Measurements from ENCODE around the gene ST3GAL2.
"Not testable (repeated sequence)": the region's sequence is repeated elsewhere in the genome, so short reads cannot be mapped to it uniquely, and the experiment has no call there.

Gene ST3GAL2

GRCh38 chr16:70386289-70386986 lies 52.5 kb downstream of the ST3GAL2 start:
- not testable (repeated sequence) for DNase-seq (ENCODE audit: low spot score)

- no peak for DNase-seq (ENCODE audit: low spot score)
These were observed 55.4 kb downstream of the ST3GAL2 start for GRCh38 chr16:70383421-70383960.

GRCh38 chr16:70381604-70382342 lies 57.1 kb downstream of the ST3GAL2 start:
- DNase-seq (ENCODE audit: low spot score): no peak

- DNase-seq (ENCODE audit: low spot score): peak; percentile 99
These were observed 57.8 kb downstream of the ST3GAL2 start for GRCh38 chr16:70380919-70381603.

GRCh38 chr16:70380248-70380918 lies 58.5 kb downstream of the ST3GAL2 start:
- peak; percentile 52 for DNase-seq (ENCODE audit: low spot score)

- no peak for DNase-seq (ENCODE audit: low spot score)
These were observed 59.9 kb downstream of the ST3GAL2 start for GRCh38 chr16:70378869-70379493.

- no peak for DNase-seq (ENCODE audit: low spot score)
These were observed 61.1 kb downstream of the ST3GAL2 start for GRCh38 chr16:70377782-70378181.

- peak; percentile 94 for DNase-seq (ENCODE audit: low spot score)
These were observed 63.0 kb downstream of the ST3GAL2 start for GRCh38 chr16:70375636-70376611.

GRCh38 chr16:70374213-70374612 lies 64.7 kb downstream of the ST3GAL2 start:
- no peak for DNase-seq (ENCODE audit: low spot score)

GRCh38 chr16:70372921-70373728 lies 65.8 kb downstream of the ST3GAL2 start:
- no peak for DNase-seq (ENCODE audit: low spot score)

- DNase-seq (ENCODE audit: low spot score): no peak
These were observed 68.0 kb downstream of the ST3GAL2 start for GRCh38 chr16:70370924-70371323.

- peak; percentile 64 for DNase-seq (ENCODE audit: low spot score)
These were observed 68.8 kb downstream of the ST3GAL2 start for GRCh38 chr16:70370145-70370544.

GRCh38 chr16:70364399-70364798 lies 74.5 kb downstream of the ST3GAL2 start:
- no peak for DNase-seq (ENCODE audit: low spot score)

GRCh38 chr16:70359552-70359951 lies 79.3 kb downstream of the ST3GAL2 start:
- no peak for DNase-seq (ENCODE audit: low spot score)

- DNase-seq (ENCODE audit: low spot score): no peak
These were observed 89.1 kb downstream of the ST3GAL2 start for GRCh38 chr16:70349783-70350182.

GRCh38 chr16:70348991-70349390 lies 89.9 kb downstream of the ST3GAL2 start:
- DNase-seq (ENCODE audit: low spot score): no peak

GRCh38 chr16:70345840-70346239 lies 93.1 kb downstream of the ST3GAL2 start:
- no peak for DNase-seq (ENCODE audit: low spot score)

GRCh38 chr16:70342016-70342415 lies 96.9 kb downstream of the ST3GAL2 start:
- DNase-seq (ENCODE audit: low spot score): no peak

GRCh38 chr16:70341600-70341999 lies 97.3 kb downstream of the ST3GAL2 start:
- DNase-seq (ENCODE audit: low spot score): no peak

- DNase-seq (ENCODE audit: low spot score): no peak
These were observed 101.1 kb downstream of the ST3GAL2 start for GRCh38 chr16:70337814-70338213.

Data from cerebellar cortex (tissue), 1 donor.